ENCODE results near the gene OCA2.
"Not testable (repeated sequence)": the region's sequence is repeated elsewhere in the genome, so short reads cannot be mapped to it uniquely, and the experiment has no call there.

Gene OCA2

GRCh38 chr15:27725731-27726130 is 373.4 kb downstream of the OCA2 start:
- DNase-seq: no peak
- no peak overlapping the region for H3K27ac ChIP-seq

GRCh38 chr15:27723821-27724220 is 375.3 kb downstream of the OCA2 start:
- Histone ChIP-seq H3K27me3 (ENCODE audit: insufficient read depth, low read depth, severe bottlenecking) (no peaks in the 10 kb centered on the region), H3K9me3 (ENCODE audit: severe bottlenecking) (peaks cover 3% of the 10 kb centered on the region), H3K27ac (no peak overlapping the region), H3K4me3 (ENCODE audit: low read depth, low read length) (no peak overlapping the region), H3K36me3 (no peaks in the 10 kb centered on the region)
- no peak for DNase-seq
- no peak for TF ChIP-seq CTCF (IDR thresholded peaks at IDR 0.05; ENCODE audit: low read depth, low read length)

More at GRCh38 chr15:27725731-27726130, 373.4 kb downstream of the OCA2 start:
- Histone ChIP-seq H3K36me3 (no peaks in the 10 kb centered on the region), H3K4me3 (ENCODE audit: low read depth, low read length) (no peak overlapping the region), H3K27me3 (ENCODE audit: insufficient read depth, low read depth, severe bottlenecking) (no peaks in the 10 kb centered on the region), H3K9me3 (ENCODE audit: severe bottlenecking) (no peaks in the 10 kb centered on the region)
- no peak for TF ChIP-seq CTCF (IDR thresholded peaks at IDR 0.05; ENCODE audit: low read depth, low read length)

GRCh38 chr15:27722102-27722501 is 377.0 kb downstream of the OCA2 start:
- H3K27me3 ChIP-seq (ENCODE audit: insufficient read depth, low read depth, severe bottlenecking): no peaks in the 10 kb centered on the region
- no peaks in the 10 kb centered on the region for H3K36me3 ChIP-seq
- no peak for DNase-seq
- H3K4me3 ChIP-seq (ENCODE audit: low read depth, low read length): no peak overlapping the region
- H3K9me3 ChIP-seq (ENCODE audit: severe bottlenecking): peaks cover 6% of the 10 kb centered on the region
- no peak overlapping the region for H3K27ac ChIP-seq
- no peak for TF ChIP-seq CTCF (IDR thresholded peaks at IDR 0.05; ENCODE audit: low read depth, low read length)

GRCh38 chr15:27714675-27715074 is 384.4 kb downstream of the OCA2 start:
- no peaks in the 10 kb centered on the region for H3K36me3 ChIP-seq
- H3K27ac ChIP-seq: no peak overlapping the region
- H3K27me3 ChIP-seq (ENCODE audit: insufficient read depth, low read depth, severe bottlenecking): no peaks in the 10 kb centered on the region
- H3K4me3 ChIP-seq (ENCODE audit: low read depth, low read length): no peak overlapping the region
- peak; percentile 22; the same call in 1 of the 2 replicates for TF ChIP-seq CTCF (IDR thresholded peaks at IDR 0.05; ENCODE audit: low read depth, low read length)
- no peak for DNase-seq
- H3K9me3 ChIP-seq (ENCODE audit: severe bottlenecking): peaks cover 12% of the 10 kb centered on the region

GRCh38 chr15:27713850-27714249 is 385.3 kb downstream of the OCA2 start:
- not testable (repeated sequence) for H3K27me3 ChIP-seq (ENCODE audit: insufficient read depth, low read depth, severe bottlenecking); H3K27ac ChIP-seq; DNase-seq; H3K4me3 ChIP-seq (ENCODE audit: low read depth, low read length); H3K36me3 ChIP-seq
- H3K9me3 ChIP-seq (ENCODE audit: severe bottlenecking): peaks cover 16% of the 10 kb centered on the region

GRCh38 chr15:27707257-27707656 is 391.9 kb downstream of the OCA2 start:
- no peaks in the 10 kb centered on the region for H3K27me3 ChIP-seq (ENCODE audit: insufficient read depth, low read depth, severe bottlenecking)
- no peak for DNase-seq

More at GRCh38 chr15:27707257-27707656, 391.9 kb downstream of the OCA2 start:
- peak overlapping the region; percentile 91 for H3K27ac ChIP-seq
- no peaks in the 10 kb centered on the region for H3K36me3 ChIP-seq
- peak overlapping the region; percentile 11; the same call in 1 of the 2 replicates for H3K4me3 ChIP-seq (ENCODE audit: low read depth, low read length)
- peaks cover 13% of the 10 kb centered on the region for H3K9me3 ChIP-seq (ENCODE audit: severe bottlenecking)
- no peak for TF ChIP-seq CTCF (IDR thresholded peaks at IDR 0.05; ENCODE audit: low read depth, low read length)
